CD14-positive monocyte (primary cell): ENCODE data around the gene KIAA0319L. TPM values are rescaled to one million over a fixed set of nuclear protein-coding genes. Genes with fewer than 3 reads are reported as not detected.
A peak's percentile ranks its signal among the peaks of the same experiment; 100 is the strongest.

Experiments
- DNase-seq, 3 donors: peaks; one replicate each; pipeline ENCODE4 v3.0.0-alpha.2; 2011 to 2022
- H2AFZ ChIP-seq: 2 replicates; pipeline ENCODE4 v1.6.0; 2012; ENCODE audit warnings: mild to moderate bottlenecking, low read depth, low read length, inconsistent platforms; ENCODE audit not compliant: insufficient read depth, poor library complexity, severe bottlenecking
- H3K27ac ChIP-seq, 2 donors: 1 replicate in 1 of 2; 2 replicates in 1 of 2; pipeline ENCODE4 v1.5.1; 2012 to 2013; ENCODE audit warnings: low read length in 2 of 2, control low read depth in 1 of 2, inconsistent platforms in 1 of 2, low read depth in 1 of 2, mild to moderate bottlenecking in 1 of 2
- H3K27me3 ChIP-seq, 2 donors: one replicate each; pipeline versions ENCODE4 v1.6.0 to v1.6.1; 2011 to 2013; ENCODE audit warnings: low read length in 2 of 2; ENCODE audit not compliant: control insufficient read depth in 2 of 2, insufficient read depth in 2 of 2
- H3K36me3 ChIP-seq, 2 donors: replicated peaks in 1 of 2; 1 replicate in 1 of 2; 2 replicates in 1 of 2; pipeline versions ENCODE4 v1.5.1 to v1.6.1; 2012 to 2013; ENCODE audit warnings: low read length in 2 of 2, control low read depth in 1 of 2, inconsistent platforms in 1 of 2, mild to moderate bottlenecking in 1 of 2; ENCODE audit not compliant: insufficient read depth in 2 of 2, control insufficient read depth in 1 of 2
- H3K4me1 ChIP-seq, 2 donors: 1 replicate in 1 of 2; 2 replicates in 1 of 2; pipeline versions ENCODE4 v1.5.1 to v1.6.1; 2012 to 2013; ENCODE audit warnings: low read length in 2 of 2, control low read depth in 1 of 2, inconsistent platforms in 1 of 2, mild to moderate bottlenecking in 1 of 2, moderate library complexity in 1 of 2; ENCODE audit not compliant: insufficient read depth in 2 of 2, control insufficient read depth in 1 of 2
- H3K4me2 ChIP-seq: replicated peaks from 2 replicates; pipeline ENCODE3; 2012; ENCODE audit warnings: low read length, moderate library complexity, mild to moderate bottlenecking; ENCODE audit not compliant: poor library complexity, severe bottlenecking; ENCODE audit errors: extremely low read depth
- H3K4me3 ChIP-seq, 3 experiments: fragments of 200-600 bp in 1 of 3; sonication (generic) in 1 of 3; replicated peaks in 1 of 3; 1 replicate in 2 of 3; 2 replicates in 1 of 3; pipeline ENCODE4 v1.5.1; 2011 to 2013; ENCODE audit warnings: low read length in 3 of 3, mild to moderate bottlenecking in 3 of 3, control low read depth in 2 of 3, low read depth in 2 of 3, inconsistent platforms in 1 of 3, moderate library complexity in 1 of 3
- H3K79me2 ChIP-seq: 2 replicates; pipeline ENCODE4 v1.6.0; 2012; ENCODE audit warnings: mild to moderate bottlenecking, control low read depth, inconsistent platforms, low read length, moderate library complexity; ENCODE audit not compliant: insufficient read depth
- H3K9ac ChIP-seq: 2 replicates; pipeline ENCODE4 v1.6.0; 2017; ENCODE audit warnings: low read length, mild to moderate bottlenecking; ENCODE audit not compliant: insufficient read depth, poor library complexity, severe bottlenecking
- H3K9me3 ChIP-seq, 2 donors: replicated peaks in 1 of 2; 1 replicate in 1 of 2; 2 replicates in 1 of 2; pipeline versions ENCODE4 v1.5.1 to v1.6.1; 2012 to 2013; ENCODE audit warnings: low read length in 2 of 2, control low read depth in 1 of 2; ENCODE audit not compliant: control insufficient read depth in 1 of 2, insufficient read depth in 1 of 2
- H4K20me1 ChIP-seq: 2 replicates; pipeline ENCODE4 v1.6.0; 2012; ENCODE audit warnings: mild to moderate bottlenecking, low read length, control low read depth, moderate library complexity; ENCODE audit not compliant: insufficient read depth
- H3K27ac Mint-ChIP-seq, 7 donors: one replicate each; pipeline ENCODE4 v1.8.0; 2020; ENCODE audit warnings: mild to moderate bottlenecking in 7 of 7, mixed read lengths in 7 of 7, moderate library complexity in 6 of 7, inconsistent platforms in 2 of 7
- H3K27me3 Mint-ChIP-seq, 3 donors: one replicate each; pipeline ENCODE4 v1.8.0; 2021 to 2022; ENCODE audit warnings: low read depth in 3 of 3, mild to moderate bottlenecking in 3 of 3, mixed read lengths in 3 of 3, moderate library complexity in 3 of 3, inconsistent platforms in 1 of 3
- H3K36me3 Mint-ChIP-seq, 2 donors: one replicate each; pipeline ENCODE4 v1.8.0; 2020; ENCODE audit warnings: mixed read lengths in 2 of 2, inconsistent platforms in 1 of 2, mild to moderate bottlenecking in 1 of 2
- H3K4me1 Mint-ChIP-seq: one replicate; pipeline ENCODE4 v1.8.0; 2020; ENCODE audit warnings: mild to moderate bottlenecking, mixed read lengths
- H3K4me3 Mint-ChIP-seq, 2 donors: one replicate each; pipeline ENCODE4 v1.8.0; 2020; ENCODE audit warnings: mild to moderate bottlenecking in 2 of 2, mixed read lengths in 2 of 2, moderate library complexity in 1 of 2
- H3K9me3 Mint-ChIP-seq, 7 donors: one replicate each; pipeline ENCODE4 v1.8.0; 2020 to 2022; ENCODE audit warnings: mixed read lengths in 7 of 7, mild to moderate bottlenecking in 6 of 7, moderate library complexity in 6 of 7, inconsistent platforms in 2 of 7
- WGBS: methylation state at CpG from one replicate; pipeline ENCODE4 v1.1.5; 2013; ENCODE audit warnings: missing lambda C conversion rate; ENCODE audit not compliant: insufficient coverage; 5-methylcytosine and 5-hydroxymethylcytosine counted together
- intact Hi-C, 2 donors: fragments of 100-400 bp; cut with micrococcal nuclease; formaldehyde crosslinking; loops; one replicate each; pipeline versions ENCODE4 v1.15.0 to v1.15.1; 2023
- polyA plus RNA-seq, 3 donors: library from polyadenylated mRNA; depleted of rRNA in 1 of 3; unstranded in 2 of 3; stranded (reverse) in 1 of 3; fragments of 300-500 nt in 2 of 3; fragments of >200 nt in 1 of 3; fragmentation: Illumina TruSeq in 2 of 3; gene quantifications; 1 replicate in 2 of 3; 2 replicates in 1 of 3; pipeline ENCODE4 v1.2.3, GENCODE V29; 2012 to 2021
- TF ChIP-seq, protein P1 (sequence below): fragments of 200-600 bp; IDR thresholded peaks from one replicate; pipeline ENCODE4 v1.8.0; 2022; ENCODE audit warnings: antibody characterized with exemption, mild to moderate bottlenecking

Gene KIAA0319L
- polyA plus RNA-seq, 3 donors: 20.6 to 75.3 (median 28.6) TPM

DNA sequence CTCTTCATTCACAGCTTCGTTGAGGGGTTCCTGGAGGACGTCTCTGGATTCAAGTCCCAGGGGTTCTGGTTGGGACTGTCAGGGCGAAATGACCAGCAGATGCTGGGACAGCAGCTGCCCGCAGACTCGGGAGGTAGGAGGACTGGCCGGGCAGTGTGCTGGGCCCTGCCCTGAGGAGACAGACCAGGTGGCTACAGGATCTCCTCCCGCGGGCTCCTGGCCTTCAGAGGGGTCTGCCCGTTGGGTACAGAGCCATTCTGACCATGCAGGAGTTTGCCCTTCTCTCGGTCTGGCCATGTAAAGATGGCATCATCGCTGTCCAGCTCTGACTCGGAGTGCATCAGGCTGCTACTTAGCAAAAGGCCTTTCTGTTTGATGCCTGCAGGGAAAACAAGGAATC, 122.5 kb downstream of the KIAA0319L start:
- whole genome bisulfite sequencing: 96% methylated on average over 12 of the region's 12 CpGs
- Mint-ChIP-seq H3K4me1 (peaks cover 9% of the 10 kb centered on the region), H3K27ac (peak overlapping the region in 3 of 7 donors; percentile 27 to 73 (median 27)), H3K4me3 (no peak overlapping the region), H3K27me3 (peaks cover 0 to 2% (median 2%) of the 10 kb centered on the region in 3 donors), H3K9me3 (peaks cover 0 to 1% (median 0%) of the 10 kb centered on the region in 7 donors), H3K36me3 (peaks cover 83 to 92% of the 10 kb centered on the region in 2 donors)
- Histone ChIP-seq H3K9ac (no peak overlapping the region), H4K20me1 (peaks cover 6% of the 10 kb centered on the region), H3K27ac (peak overlapping the region; percentile 18 to 48), H3K4me2 (no peak overlapping the region), H2AFZ (no peak overlapping the region), H3K4me3 (no peak overlapping the region), H3K36me3 (peaks cover 75 to 80% of the 10 kb centered on the region in 2 donors), H3K79me2 (peaks cover 5% of the 10 kb centered on the region), H3K4me1 (peaks cover under 1% of the 10 kb centered on the region in 2 donors), H3K9me3 (no peaks in the 10 kb centered on the region), H3K27me3 (no peaks in the 10 kb centered on the region)
- no peak for DNase-seq
- TF ChIP-seq, protein P1, sequence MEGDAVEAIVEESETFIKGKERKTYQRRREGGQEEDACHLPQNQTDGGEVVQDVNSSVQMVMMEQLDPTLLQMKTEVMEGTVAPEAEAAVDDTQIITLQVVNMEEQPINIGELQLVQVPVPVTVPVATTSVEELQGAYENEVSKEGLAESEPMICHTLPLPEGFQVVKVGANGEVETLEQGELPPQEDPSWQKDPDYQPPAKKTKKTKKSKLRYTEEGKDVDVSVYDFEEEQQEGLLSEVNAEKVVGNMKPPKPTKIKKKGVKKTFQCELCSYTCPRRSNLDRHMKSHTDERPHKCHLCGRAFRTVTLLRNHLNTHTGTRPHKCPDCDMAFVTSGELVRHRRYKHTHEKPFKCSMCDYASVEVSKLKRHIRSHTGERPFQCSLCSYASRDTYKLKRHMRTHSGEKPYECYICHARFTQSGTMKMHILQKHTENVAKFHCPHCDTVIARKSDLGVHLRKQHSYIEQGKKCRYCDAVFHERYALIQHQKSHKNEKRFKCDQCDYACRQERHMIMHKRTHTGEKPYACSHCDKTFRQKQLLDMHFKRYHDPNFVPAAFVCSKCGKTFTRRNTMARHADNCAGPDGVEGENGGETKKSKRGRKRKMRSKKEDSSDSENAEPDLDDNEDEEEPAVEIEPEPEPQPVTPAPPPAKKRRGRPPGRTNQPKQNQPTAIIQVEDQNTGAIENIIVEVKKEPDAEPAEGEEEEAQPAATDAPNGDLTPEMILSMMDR: no peak
- intact Hi-C loops: no loop called here

DNA sequence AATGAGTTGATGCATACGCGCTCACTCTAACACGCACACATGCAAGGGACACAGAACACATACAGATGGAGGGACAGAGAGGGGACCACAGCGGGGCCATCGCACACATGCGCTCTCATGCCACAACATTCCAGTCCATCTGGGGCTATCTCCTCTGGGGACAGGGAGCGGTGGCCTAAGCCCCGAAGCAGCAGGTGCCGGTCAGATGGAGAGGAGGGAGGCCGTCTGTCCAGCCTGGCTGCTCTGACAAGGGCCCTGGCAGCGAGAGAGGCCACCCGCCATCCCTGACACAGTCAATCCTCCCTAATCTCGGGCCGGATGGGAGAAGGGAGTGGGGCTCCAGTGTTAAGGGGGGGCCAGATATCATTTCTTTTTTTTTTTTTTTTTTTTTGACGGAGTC, 123.5 kb downstream of the KIAA0319L start:
- H3K9ac ChIP-seq: no peak overlapping the region
- TF ChIP-seq, protein P1: no peak
- no peak overlapping the region for H2AFZ ChIP-seq
- Mint-ChIP-seq H3K27ac (no peak overlapping the region), H3K4me1 (peaks cover 19% of the 10 kb centered on the region), H3K9me3 (peaks cover 0 to 1% (median 0%) of the 10 kb centered on the region in 7 donors), H3K4me3 (no peak overlapping the region), H3K27me3 (peaks cover 0 to 2% (median 2%) of the 10 kb centered on the region in 3 donors), H3K36me3 (peaks cover 74 to 89% of the 10 kb centered on the region in 2 donors)
- no peaks in the 10 kb centered on the region for H3K27me3 ChIP-seq
- peaks cover 65 to 70% of the 10 kb centered on the region in 2 donors for H3K36me3 ChIP-seq
- no peaks in the 10 kb centered on the region for H3K79me2 ChIP-seq
- DNase-seq: no peak
- H3K9me3 ChIP-seq: no peaks in the 10 kb centered on the region
- no peak overlapping the region for H3K4me3 ChIP-seq
- peaks cover 10% of the 10 kb centered on the region in 2 donors for H3K4me1 ChIP-seq
- peaks cover 6% of the 10 kb centered on the region for H4K20me1 ChIP-seq
- H3K4me2 ChIP-seq: no peak overlapping the region
- no peak overlapping the region for H3K27ac ChIP-seq
- intact Hi-C loops: no loop called here
- WGBS: 100% methylated on average over 8 of the region's 15 CpGs
